HG02588 (cell line): ENCODE measurements around the gene FRMD3.

ENCODE experiments used
- ATAC-seq: cut with Tn5 transposase; IDR thresholded peaks from one replicate; pipeline ENCODE4 v1.9.1; 2021; ENCODE audit warnings: mild to moderate bottlenecking, moderate library complexity; ENCODE audit not compliant: unreplicated experiment

FRMD3 gene

DNA sequence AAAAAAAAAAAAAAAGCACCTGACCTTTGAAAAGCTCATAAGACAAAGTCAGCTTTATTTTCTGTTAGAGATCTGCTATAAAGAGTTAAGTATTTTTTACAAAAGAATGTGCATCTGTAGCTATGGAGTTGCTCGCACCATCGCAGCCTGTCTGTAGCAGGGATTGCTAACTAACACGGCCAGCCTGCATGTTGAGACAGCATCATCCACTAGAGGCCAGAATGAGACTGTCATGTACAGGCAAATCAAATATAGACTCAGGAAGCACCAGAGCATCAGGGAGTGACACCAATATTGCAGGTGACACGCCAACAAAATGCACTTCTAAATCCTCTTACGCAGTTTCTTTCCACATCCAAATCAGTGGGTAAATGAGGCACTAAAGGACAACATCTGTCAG is 339.0 kb downstream of the FRMD3 start:
- no peak for ATAC-seq

DNA sequence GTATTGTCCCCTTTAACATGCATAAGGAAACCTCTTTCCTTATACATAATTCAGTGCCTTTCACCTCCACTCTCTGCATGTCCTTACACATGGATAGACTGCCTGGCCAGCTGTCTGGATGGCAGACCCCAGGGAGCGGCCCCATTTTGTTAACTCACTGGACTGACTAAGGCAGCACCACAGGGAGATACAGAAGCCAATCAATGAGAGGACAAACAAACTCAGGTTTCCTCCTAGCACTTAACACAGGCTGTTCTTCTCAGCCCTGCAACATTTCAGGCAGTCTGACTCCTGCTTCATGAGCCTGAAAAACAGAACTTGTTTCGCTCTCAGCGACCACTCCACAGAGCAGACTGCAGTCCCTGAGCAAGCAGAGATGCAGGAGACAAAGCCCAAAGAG is 339.8 kb downstream of the FRMD3 start:
- no peak for ATAC-seq

DNA sequence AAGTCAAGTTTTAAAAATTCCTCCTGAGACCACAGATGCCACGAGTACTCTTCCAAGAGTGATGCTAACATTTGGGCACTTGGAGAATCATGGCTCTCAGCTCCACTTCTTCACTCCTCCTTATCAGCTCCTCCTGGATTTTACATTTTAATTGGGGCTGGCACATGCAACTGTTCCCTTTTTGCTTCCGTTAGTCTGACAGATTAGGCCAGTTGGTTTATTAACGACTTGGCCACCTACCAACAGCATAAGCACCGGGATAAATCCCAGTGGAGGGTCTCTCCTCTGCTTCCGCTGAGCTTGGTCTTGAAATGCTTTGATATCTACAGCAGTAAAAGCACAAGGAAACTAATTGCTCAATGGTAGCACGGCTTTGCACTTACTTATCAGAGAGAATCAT is 340.6 kb downstream of the FRMD3 start:
- no peak for ATAC-seq

DNA sequence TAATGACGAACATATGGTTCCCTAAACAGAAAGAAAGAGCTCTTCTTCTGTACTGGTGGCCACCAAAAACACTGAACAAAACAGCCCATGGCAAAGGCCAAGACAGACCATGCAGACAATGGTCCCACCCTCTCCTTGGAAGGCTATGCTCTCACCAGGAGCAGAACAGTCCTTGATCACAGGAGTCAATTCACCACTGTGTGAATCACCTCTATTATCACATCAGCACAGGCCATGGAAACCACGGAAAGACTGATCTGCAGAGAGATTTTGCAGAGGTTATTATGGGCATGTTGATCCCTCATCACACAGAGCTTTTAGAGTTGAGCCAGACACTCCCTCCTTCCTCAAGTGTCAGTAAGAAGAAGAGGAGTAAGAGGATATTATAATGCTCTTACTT is 341.3 kb downstream of the FRMD3 start:
- no peak for ATAC-seq
